GM12878 (cell line): Measurements from ENCODE around the gene LCAT. TPM values are rescaled to one million over a fixed set of nuclear protein-coding genes. Genes with fewer than 3 reads are reported as not detected.

Experiments
- ATAC-seq: fragments of 200-7000 bp; cut with Tn5 transposase; 3 replicates; pipeline ENCODE4 v1.9.1; 2020; ENCODE audit warnings: mild to moderate bottlenecking, moderate library complexity
- BruUV-seq: library from RNA; stranded (reverse); fragments of 400-500 nt; replicated peaks from 2 replicates; lab custom pipeline; 2021; lab: Mats Ljungman, UMichigan
- CTCF ChIA-PET: fragments of 300-600 bp; sonication (Branson Sonifier 250); formaldehyde crosslinking; extraction: SDS; loops from one replicate; lab custom pipeline; 2021; ENCODE audit warnings: inconsistent platforms; lab: Yijun Ruan, JAX
- POLR2A ChIA-PET: fragments of 350-600 bp; formaldehyde crosslinking; extraction: SDS; loops from one replicate; lab custom pipeline; 2021; ENCODE audit warnings: inconsistent platforms; lab: Charles Lee
- RAD21 ChIA-PET: fragments of 300-600 bp; sonication (Branson Sonifier 250); formaldehyde crosslinking; loops from one replicate; lab custom pipeline; 2023; ENCODE audit warnings: antibody characterized with exemption; ENCODE audit not compliant: unreplicated experiment; lab: Charles Lee
- SMC1A ChIA-PET: fragments of 300-600 bp; sonication (Branson Sonifier 250); formaldehyde crosslinking; loops from one replicate; lab custom pipeline; 2023; ENCODE audit not compliant: unreplicated experiment, uncharacterized antibody; lab: Charles Lee
- DNase-seq: peaks from one replicate; pipeline ENCODE4 v3.0.0-alpha.2; 2011; ENCODE audit warnings: low read depth, low spot score
- FAIRE-seq: peaks from 3 replicates; lab custom pipeline; 2011; peaks lifted over from hg19 to GRCh38; lab: Jason Lieb, UNC
- H2AFZ ChIP-seq: 2 replicates; pipeline ENCODE4 v1.6.0; 2011; ENCODE audit warnings: low read depth, low read length, control low read depth; ENCODE audit not compliant: control insufficient read depth
- H3K27ac ChIP-seq: 2 replicates; pipeline ENCODE4 v1.5.1; 2011; ENCODE audit warnings: control low read depth; ENCODE audit not compliant: control insufficient read depth, insufficient read depth
- H3K27me3 ChIP-seq, 2 experiments: replicated peaks in 1 of 2; 2 replicates each; pipeline versions ENCODE4 v1.6.0 to v1.6.1; 2011; ENCODE audit warnings: low read length in 1 of 2; ENCODE audit not compliant: control insufficient read depth in 2 of 2, insufficient read depth in 2 of 2
- H3K36me3 ChIP-seq, 2 experiments: 2 replicates each; pipeline ENCODE4 v1.5.1; 2011; ENCODE audit warnings: low read length in 1 of 2; ENCODE audit not compliant: control insufficient read depth in 2 of 2, insufficient read depth in 2 of 2
- H3K4me1 ChIP-seq: 2 replicates; pipeline ENCODE4 v1.6.1; 2011; ENCODE audit warnings: mild to moderate bottlenecking, low read length, moderate library complexity, mixed read lengths; ENCODE audit not compliant: control insufficient read depth, insufficient read depth
- H3K4me2 ChIP-seq: 2 replicates; pipeline ENCODE4 v1.6.0; 2011; ENCODE audit warnings: control low read depth; ENCODE audit not compliant: control insufficient read depth, insufficient read depth
- H3K4me3 ChIP-seq: fragments of 200-600 bp; sonication (generic); 2 replicates; pipeline ENCODE4 v1.5.1; 2016
- H3K79me2 ChIP-seq: 2 replicates; pipeline ENCODE4 v1.6.0; 2011; ENCODE audit warnings: low read length; ENCODE audit not compliant: control insufficient read depth, insufficient read depth
- H3K9ac ChIP-seq: 2 replicates; pipeline ENCODE4 v1.8.0; 2011; ENCODE audit warnings: low read length, control low read depth, mixed read lengths; ENCODE audit not compliant: control insufficient read depth, insufficient read depth
- H3K9me3 ChIP-seq: replicated peaks from 3 replicates; pipeline ENCODE4 v1.5.1; 2011; ENCODE audit warnings: mild to moderate bottlenecking, low read length; ENCODE audit not compliant: control insufficient read depth, insufficient read depth
- H4K20me1 ChIP-seq: 2 replicates; pipeline ENCODE4 v1.6.0; 2011; ENCODE audit not compliant: control insufficient read depth, insufficient read depth
- CREB1 ChIP-seq: IDR thresholded peaks from 2 replicates; pipeline ENCODE4 v1.6.1; 2012; ENCODE audit warnings: low read depth, mild to moderate bottlenecking, inconsistent platforms
- CREM ChIP-seq: IDR thresholded peaks from 2 replicates; pipeline ENCODE4 v1.6.1; 2014; ENCODE audit warnings: antibody characterized with exemption, low read depth
- ZNF384 ChIP-seq: IDR thresholded peaks from 2 replicates; pipeline ENCODE4 v1.6.1; 2012; ENCODE audit warnings: low read depth, mild to moderate bottlenecking, low read length, improper control_type of control experiment, borderline replicate concordance
- WGBS: methylation state at CpG from one replicate; pipeline ENCODE4 v1.1.6; 2016; ENCODE audit warnings: low lambda C conversion rate; ENCODE audit not compliant: insufficient replicate concordance, insufficient coverage; ENCODE audit errors: missing lambda C conversion rate; 5-methylcytosine and 5-hydroxymethylcytosine counted together
- in situ Hi-C: fragments of 300-500 bp; cut with MboI; formaldehyde crosslinking; loops from 9 replicates; pipeline ENCODE4 v1.14.3; 2018; ENCODE audit warnings: mixed read lengths
- intact Hi-C: fragments of 100-400 bp; cut with micrococcal nuclease; formaldehyde crosslinking; loops from one replicate; pipeline ENCODE4 v1.14.2; 2022; ENCODE audit not compliant: unreplicated experiment
- polyA plus RNA-seq, 11 experiments: library from polyadenylated mRNA; depleted of rRNA in 4 of 11; unstranded in 6 of 11; stranded (reverse) in 5 of 11; fragments of >200 nt; fragmentation: Nextera tagmentation in 4 of 11; fragmentation: Illumina TruSeq in 1 of 11; extraction: Ambion mirVana in 4 of 11; extraction: Trizol in 1 of 11; gene quantifications; 1 replicate in 1 of 11; 2 replicates in 10 of 11; pipeline versions ENCODE4 v1.2.1 to v1.2.3, GENCODE V29; 2011 to 2016; ENCODE audit warnings: inconsistent platforms in 2 of 11, missing spikeins in 2 of 11, low read depth in 1 of 11
- total RNA-seq, 4 experiments: library from RNA; depleted of rRNA in 3 of 4; stranded (reverse); fragments of >200 nt in 3 of 4; fragmentation: Illumina TruSeq in 1 of 4; extraction: Trizol in 1 of 4; gene quantifications; 2 replicates each; pipeline versions ENCODE4 v1.2.1 to v1.2.3, GENCODE V29; 2013 to 2021

The LCAT gene
- total and polyA plus RNA-seq, 10 of the 15 experiments (the other 5 are each of a cell fraction or from before 2014, with no cell fraction given): 0.61 to 11.7 (median 3.3) TPM

GRCh38 chr16:67969254-67970039 lies 25.5 kb upstream of the LCAT start:
- in situ Hi-C loops: no loop called here
- no peaks in the 10 kb centered on the region for H4K20me1 ChIP-seq
- 37% methylated on average over 27 of the region's 40 CpGs for WGBS
- H2AFZ ChIP-seq: peak overlapping the region; percentile 89
- H3K36me3 ChIP-seq: no peaks in the 10 kb centered on the region
- DNase-seq: no peak
- peak overlapping the region; percentile 96 for H3K4me2 ChIP-seq
- peak overlapping the region; percentile 83 for H3K9ac ChIP-seq
- H3K9me3 ChIP-seq: no peaks in the 10 kb centered on the region
- ChIA-PET CTCF (interaction anchor here (0.6 to 0.9 kb wide), 4 partner anchors 16 to 86 kb away, joined by 3 to 4 read pairs (median 4); no protein-coding TSS in a partner anchor), RAD21 (interaction anchor here (1.0 to 2.0 kb wide), 3 partner anchors 15 to 105 kb away, joined by 3 to 10 read pairs (median 3); partner anchors contain the start of gene PSMB10), SMC1A (interaction anchor here (1.3 kb wide), 1 partner anchor 68 kb away, joined by 3 read pairs; no protein-coding TSS in a partner anchor), POLR2A (interaction anchor here (0.6 to 1.4 kb wide), 8 partner anchors 12 to 105 kb away, joined by 3 to 7 read pairs (median 4); partner anchors contain the start of gene PSMB10)
- H3K4me3 ChIP-seq: peak overlapping the region; percentile 96
- BruUV-seq: no TSS peak
- intact Hi-C loops: loop anchor here (2.0 kb wide), 2 partner anchors 15 to 71 kb away; no protein-coding TSS in a partner anchor
- H3K79me2 ChIP-seq: peaks cover 20% of the 10 kb centered on the region
- H3K27ac ChIP-seq: peak overlapping the region; percentile 76
- H3K27me3 ChIP-seq: no peaks in the 10 kb centered on the region
- no peak for FAIRE-seq
- peaks cover 25% of the 10 kb centered on the region for H3K4me1 ChIP-seq
- no peak; the same call in 1 of the 3 replicates for ATAC-seq
- TF ChIP-seq CREB1 (no peak), ZNF384 (peak; percentile 62; the same call in 1 of the 2 replicates), CREM (no peak)
- TF ChIP-seq, all 136 proteins: peak for 1
